Left cardiac atrium (tissue), 4 donors: ENCODE measurements around the gene PRRT4. TPM values are rescaled to one million over a fixed set of nuclear protein-coding genes. Genes with fewer than 3 reads are reported as not detected.

Source experiments
- ATAC-seq, 2 donors: fragments of 200-7000 bp; cut with Tn5 transposase; one replicate each; pipeline ENCODE4 v1.9.1; 2020; ENCODE audit warnings: mild to moderate bottlenecking in 2 of 2, moderate library complexity in 2 of 2
- DNase-seq: peaks from one replicate; pipeline ENCODE4 v3.0.0-alpha.2; 2020
- intact Hi-C, 2 donors: fragments of 100-400 bp; cut with DNase I; formaldehyde crosslinking; loops; one replicate each; pipeline versions ENCODE4 v1.14.1 to v1.15.1; 2022 to 2023
- total RNA-seq, 2 donors: library from RNA; stranded (reverse); fragmentation: NEBNext Ultra II Directional; extraction: Animal tissue kit (Norgen Biotek cat#: 25700); gene quantifications; one replicate each; pipeline ENCODE4 v1.2.1, GENCODE V29; 2021
- donor health status: DM: no; HTN: yes; CAD: no.
- donor health status: DM: no; HTN: yes; CAD: no; lungs with severe emphysema.
- donor health status: DM: yes; HTN: yes; CAD: no.
- donor health status: Dilated cardiomyopathy.

PRRT4 gene
- total RNA-seq, 2 donors from 2014 or later: 1.8 to 7.1 TPM

GRCh38 chr7:128311013-128311412, 50.5 kb downstream of the PRRT4 start:
- DNase-seq (no peak), ATAC-seq (no peak)
- intact Hi-C loops: no loop called here

GRCh38 chr7:128310499-128310898, 51.0 kb downstream of the PRRT4 start:
- ATAC-seq: no peak

GRCh38 chr7:128309976-128310375, 51.5 kb downstream of the PRRT4 start:
- intact Hi-C loops: no loop called here
- DNase-seq (no peak), ATAC-seq (no peak)

More at GRCh38 chr7:128310499-128310898, 51.0 kb downstream of the PRRT4 start:
- intact Hi-C loops: no loop called here
- no peak for DNase-seq

- ATAC-seq (no peak), DNase-seq (no peak)
- intact Hi-C loops: no loop called here
These were observed 52.4 kb downstream of the PRRT4 start for GRCh38 chr7:128309124-128309523.

GRCh38 chr7:128307061-128307460, 54.4 kb downstream of the PRRT4 start:
- intact Hi-C loops: no loop called here

GRCh38 chr7:128304212-128304611, 57.3 kb downstream of the PRRT4 start:
- intact Hi-C loops: no loop called here
- ATAC-seq (no peak), DNase-seq (no peak)

More at GRCh38 chr7:128307061-128307460, 54.4 kb downstream of the PRRT4 start:
- ATAC-seq (no peak), DNase-seq (no peak)

- intact Hi-C loops: no loop called here
- DNase-seq (no peak), ATAC-seq (no peak)
These were observed 57.8 kb downstream of the PRRT4 start for GRCh38 chr7:128303643-128304042.

- ATAC-seq (no peak), DNase-seq (no peak)
- intact Hi-C loops: no loop called here
These were observed 58.4 kb downstream of the PRRT4 start for GRCh38 chr7:128303133-128303532.

- DNase-seq (no peak), ATAC-seq (peak; percentile 29 to 67)
- intact Hi-C loops: no loop called here
These were observed 59.4 kb downstream of the PRRT4 start for GRCh38 chr7:128302139-128302538.

Other genes starting within 250 kb of the PRRT4 start
- gene LEP, start 120.4 kb downstream of the PRRT4 start, total RNA-seq: 10 to 100 TPM; 25.6 to 37.1 TPM
- 10 to 100 TPM; 25.4 to 33.9 TPM for gene RBM28, start 17.8 kb downstream of the PRRT4 start, total RNA-seq
- gene IMPDH1, start 48.3 kb upstream of the PRRT4 start, total RNA-seq: 10 to 100 TPM; 31.2 to 34.1 TPM
- gene HILPDA, start 94.2 kb upstream of the PRRT4 start, total RNA-seq: 10 to 100 TPM in 1 of 2 donors, 1 to 10 TPM in 1; 9.7 to 15.2 TPM
- gene METTL2B, start 115.1 kb upstream of the PRRT4 start, total RNA-seq: 10 to 100 TPM; 17.2 to 19.3 TPM